ENCODE measurements around the gene DYNC2I2.
"Not testable (repeated sequence)": the region's sequence is repeated elsewhere in the genome, so short reads cannot be mapped to it uniquely, and the experiment has no call there.

The DYNC2I2 gene

DNA sequence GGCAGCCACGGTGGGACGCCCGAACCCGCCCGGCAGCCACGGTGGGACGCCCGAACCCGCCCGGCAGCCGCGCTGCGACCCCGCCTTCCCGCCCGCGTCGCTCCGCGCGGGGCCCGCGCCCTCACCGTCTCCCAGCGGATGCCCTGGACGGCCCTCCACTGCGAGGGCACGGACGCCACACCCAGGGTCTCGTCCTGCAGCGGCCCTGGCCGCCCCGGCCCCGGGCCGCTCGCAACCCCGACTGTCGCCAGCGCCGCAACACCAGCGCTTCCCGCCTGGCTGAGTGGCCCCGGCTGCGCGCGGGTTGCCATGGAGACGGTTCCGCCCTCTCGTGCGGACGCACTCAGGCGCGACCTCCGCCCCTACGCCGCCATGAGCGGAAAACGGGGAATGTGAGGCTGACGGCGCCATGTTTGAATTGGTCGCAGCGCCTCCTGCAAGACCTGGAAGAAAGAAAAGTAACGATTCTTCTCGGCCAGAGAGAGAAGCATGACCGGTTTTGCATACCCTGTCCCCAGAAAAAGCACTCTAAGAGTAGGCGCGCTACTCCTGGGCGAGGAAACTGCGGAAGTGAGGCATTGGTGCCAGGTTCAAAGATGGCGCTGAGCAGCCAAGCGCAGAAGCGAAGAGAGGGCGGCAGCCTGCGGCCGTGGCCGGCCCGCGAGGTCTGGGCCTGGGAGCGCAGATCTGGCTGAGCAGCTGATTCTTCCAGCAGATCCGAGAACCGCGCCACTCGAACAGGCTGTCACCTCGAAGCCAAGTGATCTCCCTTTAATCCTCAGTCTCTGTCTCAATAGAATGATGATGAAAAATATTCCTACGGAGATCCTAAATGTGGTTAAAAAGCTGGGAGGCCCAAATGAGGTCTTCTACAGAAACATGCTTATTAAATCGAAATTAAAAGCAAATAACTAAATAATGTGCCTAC is at the start of gene DYNC2I2:
Gene DYNC2I2, minus strand, starts transcription at position 432 of the 928 bp plus-strand sequence. Its CDS starts 121 bp downstream, at position 311.
- FAIRE-seq, result no peak

GRCh38 chr9:128706045-128706444 is 49.4 kb upstream of the DYNC2I2 start:
- FAIRE-seq, result no peak

DNA sequence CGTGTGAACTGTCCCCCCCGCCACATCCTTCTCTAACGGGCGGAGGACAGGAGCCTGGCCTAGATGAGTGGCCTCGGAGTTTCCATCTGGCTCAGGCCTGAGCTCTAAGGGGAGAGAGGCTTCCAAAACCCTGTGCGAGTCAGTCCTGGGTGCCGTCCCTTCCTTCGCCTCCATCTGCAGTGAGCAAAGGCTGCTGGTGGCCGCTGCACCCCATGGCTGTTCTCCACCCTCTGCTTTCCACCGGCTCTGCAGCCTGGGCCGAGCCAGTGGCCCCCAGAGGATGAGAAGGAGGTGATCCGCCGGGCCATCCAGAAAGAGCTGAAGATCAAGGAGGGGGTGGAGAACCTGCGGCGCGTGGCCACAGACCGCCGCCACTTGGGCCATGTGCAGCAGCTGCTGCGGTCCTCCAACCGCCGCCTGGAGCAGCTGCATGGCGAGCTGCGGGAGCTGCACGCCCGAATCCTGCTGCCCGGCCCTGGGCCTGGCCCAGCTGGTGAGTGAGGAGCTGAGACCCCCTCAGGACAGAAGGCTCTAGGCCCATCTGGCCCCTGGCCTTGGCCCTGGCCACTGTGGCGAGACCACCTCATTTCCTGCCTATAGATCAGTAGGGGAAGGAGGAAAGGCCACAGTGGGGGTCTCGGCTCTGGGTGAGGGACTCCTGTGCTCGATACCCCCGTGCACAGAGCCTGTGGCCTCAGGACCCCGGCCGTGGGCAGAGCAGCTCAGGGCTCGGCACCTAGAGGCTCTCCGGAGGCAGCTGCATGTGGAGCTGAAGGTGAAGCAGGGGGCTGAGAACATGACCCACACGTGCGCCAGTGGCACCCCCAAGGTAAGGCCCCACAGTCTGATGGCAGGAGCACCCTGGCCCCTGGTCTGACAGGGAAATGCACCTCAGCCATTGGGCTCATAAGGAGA is 48.7 kb upstream of the DYNC2I2 start:
- no peak for FAIRE-seq

GRCh38 chr9:128704356-128704670 is 47.7 kb upstream of the DYNC2I2 start:
- no peak for FAIRE-seq

DNA sequence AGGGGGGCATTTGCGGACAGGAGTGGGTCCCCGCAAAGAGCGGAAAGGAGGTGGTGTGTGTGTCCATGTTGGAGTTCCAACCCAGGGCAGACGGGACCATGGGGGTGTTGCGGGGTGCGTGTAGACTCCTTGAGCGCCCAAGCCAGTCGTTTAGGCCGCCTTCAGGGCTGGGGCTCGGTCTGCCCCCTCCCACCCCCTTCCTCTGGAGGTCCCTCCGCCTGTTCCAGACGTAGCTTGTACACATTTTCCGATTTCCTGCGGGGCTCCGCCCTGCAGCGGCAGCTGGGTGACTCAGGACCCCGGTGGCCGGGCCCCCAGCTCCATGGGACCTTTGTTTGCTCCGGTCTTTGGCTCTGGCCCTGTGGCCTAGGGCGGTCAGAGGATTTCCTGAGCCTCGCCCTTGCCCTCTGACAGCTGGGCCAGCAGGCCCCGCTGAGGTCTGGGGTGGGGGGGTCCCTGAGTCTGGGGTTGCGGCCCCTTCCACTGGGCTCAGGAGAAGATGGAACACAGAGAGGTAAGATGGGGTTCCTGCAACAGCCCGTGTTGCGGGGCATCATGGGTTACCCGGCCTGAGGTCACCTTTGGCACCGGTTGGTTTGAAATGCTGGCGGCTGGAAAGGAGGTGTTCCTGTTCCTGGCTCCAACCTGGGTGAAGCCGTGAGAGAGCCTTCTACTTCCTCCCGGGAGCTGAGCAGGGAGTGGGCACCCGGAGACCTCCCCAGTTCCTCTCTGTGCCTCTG is 47.1 kb upstream of the DYNC2I2 start:
- FAIRE-seq, result no peak

DNA sequence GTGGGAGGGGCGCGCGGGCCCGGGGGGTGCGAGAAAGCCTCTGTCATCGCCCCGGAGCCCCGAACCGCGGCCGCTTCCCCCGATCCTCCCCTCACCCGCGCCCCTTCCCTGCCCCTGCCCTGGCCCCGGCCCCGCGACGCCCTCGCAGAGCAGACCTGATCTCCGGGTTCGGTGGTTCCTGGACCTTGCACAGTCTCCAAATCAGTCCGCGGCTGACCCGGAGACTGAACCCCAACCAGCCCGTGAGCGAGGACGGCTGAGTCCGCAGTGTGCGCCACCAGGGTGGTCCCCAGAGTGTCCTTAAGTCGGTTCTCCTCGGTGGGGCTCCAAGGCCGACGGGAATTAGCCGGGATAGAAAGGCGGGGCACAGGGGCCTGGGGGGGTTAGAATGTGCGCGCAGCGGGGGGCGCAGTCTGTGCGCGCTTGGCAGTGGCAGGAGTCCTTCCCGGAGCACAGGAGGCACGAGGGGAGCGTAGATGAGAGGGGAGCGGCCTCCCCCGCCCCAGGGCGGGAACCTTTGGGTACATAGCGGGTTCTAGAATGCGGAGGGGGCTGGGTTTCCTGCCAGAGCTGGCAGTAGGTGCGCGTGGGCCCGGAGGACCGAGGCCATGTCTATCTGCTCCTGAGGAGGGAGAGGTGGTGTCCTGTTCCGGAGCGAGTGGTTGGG is 46.4 kb upstream of the DYNC2I2 start:
- no peak for FAIRE-seq

GRCh38 chr9:128702445-128702948 is 45.9 kb upstream of the DYNC2I2 start, which contains the start of gene PKN3:
TSS of gene PKN3 (plus strand) at chr9:128702503. CDS start at chr9:128702916, 413 bp downstream.
- FAIRE-seq, result no peak

DNA sequence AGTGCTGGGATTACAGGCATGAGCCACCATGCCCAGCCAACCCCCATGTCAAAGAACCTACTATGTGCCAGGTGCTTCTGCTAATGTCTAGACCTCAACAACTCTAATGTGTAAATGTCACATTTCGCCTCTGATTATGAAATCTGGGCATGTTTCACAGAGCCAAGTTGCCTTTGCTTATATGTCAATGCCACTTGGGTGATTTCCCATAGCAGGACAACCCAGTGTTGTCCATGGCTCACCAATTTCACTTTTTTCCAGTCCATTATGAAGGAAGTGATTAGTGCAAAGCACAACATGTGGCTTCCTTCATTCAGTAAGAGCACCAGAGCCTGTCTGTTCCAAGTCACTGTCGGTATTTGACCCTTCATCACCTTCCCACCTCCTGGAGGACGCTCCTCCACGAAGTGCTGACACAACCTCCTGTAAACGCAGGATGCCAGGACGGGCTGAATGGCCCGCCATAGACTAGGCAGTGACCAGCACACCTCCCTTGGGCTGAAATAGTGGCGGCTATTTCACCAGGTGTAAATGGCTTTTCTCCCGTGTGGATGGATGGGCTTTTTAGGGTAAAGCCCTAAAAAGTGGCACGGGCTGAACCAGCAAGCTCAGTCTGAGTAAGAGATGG is 44.7 kb upstream of the DYNC2I2 start:
- no peak for FAIRE-seq

GRCh38 chr9:128699096-128699795 is 42.6 kb upstream of the DYNC2I2 start:
- FAIRE-seq, result not testable (repeated sequence)

DNA sequence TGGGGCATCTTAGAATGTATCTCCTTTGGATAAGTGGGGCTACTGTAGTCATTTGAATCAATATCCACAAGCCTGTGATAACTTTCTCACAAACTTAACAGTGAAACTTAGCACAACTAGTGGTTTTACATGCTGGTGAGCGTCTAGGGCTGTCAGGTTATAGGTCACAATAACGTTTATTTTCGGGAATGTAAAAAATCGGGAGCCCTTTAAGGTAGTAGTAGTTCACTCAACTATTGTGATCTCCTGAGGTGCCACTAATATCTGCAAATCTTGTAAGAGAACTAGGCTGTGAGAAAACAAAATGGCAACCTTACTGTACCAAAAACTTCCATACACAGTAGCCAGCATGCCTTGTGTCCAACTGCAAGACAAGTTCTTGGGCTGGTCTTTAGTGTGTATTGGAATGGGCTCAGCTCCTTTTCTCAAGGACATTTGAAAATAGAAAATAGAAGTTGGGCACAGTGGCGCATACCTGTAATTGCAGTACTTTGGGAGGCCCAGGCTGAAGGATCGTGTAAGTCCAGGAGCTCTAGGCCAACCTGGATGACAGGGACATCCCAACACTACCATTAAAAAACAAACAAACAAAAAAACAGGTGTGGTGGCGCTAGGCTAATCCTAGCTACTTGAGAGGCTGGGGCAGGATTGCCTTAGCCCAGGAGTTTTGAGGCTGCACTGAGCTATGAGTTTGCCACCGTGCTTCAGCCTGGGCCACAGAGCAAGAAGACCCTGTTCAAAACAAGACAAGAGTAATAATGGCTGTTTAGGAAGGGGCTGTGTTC is 40.5 kb upstream of the DYNC2I2 start:
- no peak for FAIRE-seq

DNA sequence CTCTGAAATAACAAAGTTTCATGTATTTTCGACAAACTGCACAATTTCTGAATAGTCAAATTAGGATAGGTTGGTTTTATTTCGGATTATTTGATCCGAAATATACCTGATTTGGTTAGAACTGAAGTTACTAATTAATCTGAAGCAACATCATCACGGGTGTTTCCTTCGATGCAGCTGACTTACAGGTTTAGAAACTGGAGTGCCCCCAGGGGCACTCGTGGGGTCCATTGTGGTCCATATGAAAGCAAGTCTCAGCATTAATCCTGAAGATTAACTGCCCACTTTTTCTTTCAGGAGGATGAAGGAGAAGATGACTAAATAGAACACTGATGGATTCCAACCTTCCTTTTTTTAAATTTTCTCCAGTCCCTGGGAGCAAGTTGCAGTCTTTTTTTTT is 37.7 kb upstream of the DYNC2I2 start:
- FAIRE-seq, result no peak

- FAIRE-seq, result not testable (repeated sequence)
These were observed 37.1 kb upstream of the DYNC2I2 start for GRCh38 chr9:128693738-128694137.

DNA sequence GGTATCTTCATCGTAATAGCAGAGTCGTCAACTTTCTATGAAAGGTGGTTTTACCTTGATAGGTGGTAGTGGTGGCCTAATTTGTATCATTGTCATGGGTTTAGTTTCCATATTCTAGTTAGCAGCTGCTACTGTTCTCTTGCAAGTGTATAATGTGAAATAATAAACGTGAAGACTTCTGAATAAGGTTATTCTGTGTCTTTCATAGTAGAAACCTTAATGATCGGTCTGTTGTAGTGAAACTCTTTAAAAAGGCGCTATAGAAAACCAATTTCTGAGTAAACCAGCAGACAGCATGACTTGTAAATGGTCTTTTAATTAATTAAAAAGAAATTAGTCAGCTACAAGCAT is 34.0 kb upstream of the DYNC2I2 start:
- FAIRE-seq, result no peak

- FAIRE-seq, result no peak
These were observed 33.4 kb upstream of the DYNC2I2 start for GRCh38 chr9:128689820-128690683.

GRCh38 chr9:128689293-128689774 is 32.7 kb upstream of the DYNC2I2 start:
- no peak for FAIRE-seq

DNA sequence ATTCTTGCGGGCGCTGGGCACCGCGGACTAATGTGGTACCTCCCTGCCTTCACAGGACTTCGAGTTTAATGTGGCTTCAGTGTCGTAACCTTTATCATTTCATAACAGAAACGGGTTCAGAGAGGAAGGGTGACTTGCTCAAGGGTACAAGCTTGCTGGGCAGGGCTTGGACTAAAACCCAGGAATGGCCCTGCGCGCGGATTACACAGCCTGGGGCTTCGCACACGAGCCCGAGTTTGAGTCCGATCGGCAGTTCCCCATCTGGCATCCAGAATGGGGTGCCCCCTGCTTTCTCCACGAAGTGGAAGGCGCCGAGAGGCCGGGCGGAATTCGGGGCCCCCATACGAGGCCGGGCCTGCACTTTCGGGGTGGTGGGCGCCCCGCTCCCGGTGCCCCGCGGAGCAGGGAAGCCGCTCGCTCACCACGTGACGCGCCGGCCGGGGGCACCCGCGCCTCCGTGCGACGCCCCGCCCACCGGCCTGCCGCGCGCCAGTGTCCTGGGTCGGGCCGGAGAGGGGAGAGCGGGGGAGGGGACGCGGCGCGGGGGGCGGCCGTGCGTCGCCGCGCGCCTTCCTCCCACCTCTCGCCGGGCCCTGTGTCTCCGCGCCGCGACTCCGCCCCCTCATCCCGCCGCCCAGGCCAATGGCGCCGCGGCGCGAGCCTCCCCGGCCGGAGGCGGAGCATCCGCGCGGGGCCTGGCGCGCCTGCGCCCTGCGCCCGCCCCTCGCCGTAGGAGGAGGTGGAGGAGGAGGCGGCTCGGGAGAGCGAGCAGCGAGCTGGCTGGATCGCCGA is 32.0 kb upstream of the DYNC2I2 start, which contains the start of gene SET:
Gene SET, plus strand, starts transcription at position 722 of the 792 bp plus-strand sequence. CDS start 361 bp downstream, outside the sequence.
- no peak for FAIRE-seq

- FAIRE-seq, result no peak
These were observed 30.8 kb upstream of the DYNC2I2 start for GRCh38 chr9:128687453-128687852.

Data from endometrium (tissue), 2 donors.